RWPE2 (cell line): ENCODE results near the gene NAV2.

Experiments
- ATAC-seq: fragments of 200-7000 bp; cut with Tn5 transposase; 3 replicates; pipeline ENCODE4 v1.9.1; 2021; ENCODE audit warnings: low read depth
- DNase-seq: peaks from one replicate; pipeline ENCODE4 v3.0.0-alpha.2; 2020; ENCODE audit warnings: low spot score
- H3K27ac ChIP-seq: fragments of 450-650 bp; 2 replicates; pipeline ENCODE4 v1.5.1; 2017; ENCODE audit warnings: mild to moderate bottlenecking; ENCODE audit not compliant: poor library complexity, severe bottlenecking
- H3K27me3 ChIP-seq: fragments of 250-450 bp; sonication (Bioruptor Pico); 2 replicates; pipeline ENCODE4 v1.5.1; 2021; ENCODE audit warnings: mild to moderate bottlenecking, moderate library complexity; ENCODE audit not compliant: insufficient read depth, poor library complexity, severe bottlenecking
- H3K36me3 ChIP-seq: fragments of 250-450 bp; sonication (Bioruptor Pico); 2 replicates; pipeline ENCODE4 v1.5.1; 2020; ENCODE audit warnings: low read depth, mild to moderate bottlenecking, moderate library complexity
- H3K4me1 ChIP-seq: fragments of 250-450 bp; sonication (Bioruptor Pico); 2 replicates; pipeline ENCODE4 v1.5.1; 2021; ENCODE audit warnings: mild to moderate bottlenecking, moderate library complexity; ENCODE audit not compliant: insufficient read depth, poor library complexity, severe bottlenecking
- H3K4me3 ChIP-seq: fragments of 250-450 bp; sonication (Bioruptor Pico); 2 replicates; pipeline ENCODE4 v1.5.1; 2021; ENCODE audit warnings: mild to moderate bottlenecking, moderate library complexity; ENCODE audit not compliant: severe bottlenecking
- H3K9me3 ChIP-seq: fragments of 250-450 bp; sonication (Bioruptor Pico); 2 replicates; pipeline ENCODE4 v1.5.1; 2021; ENCODE audit warnings: mild to moderate bottlenecking, moderate library complexity; ENCODE audit not compliant: severe bottlenecking
- CTCF ChIP-seq: fragments of 450-650 bp; IDR thresholded peaks from one replicate; pipeline ENCODE4 v1.5.1; 2017; ENCODE audit warnings: mild to moderate bottlenecking, moderate library complexity; ENCODE audit not compliant: poor library complexity, severe bottlenecking

NAV2 gene

GRCh38 chr11:19689281-19690000, 23.2 kb upstream of the NAV2 start:
- Histone ChIP-seq H3K36me3 (no peaks in the 10 kb centered on the region), H3K27me3 (no peaks in the 10 kb centered on the region), H3K9me3 (no peaks in the 10 kb centered on the region), H3K4me1 (no peaks in the 10 kb centered on the region), H3K27ac (no peak overlapping the region), H3K4me3 (no peak overlapping the region)
- DNase-seq (no peak), ATAC-seq (no peak)
- TF ChIP-seq CTCF = no peak

GRCh38 chr11:19690885-19691284, 21.8 kb upstream of the NAV2 start:
- peaks cover 4% of the 10 kb centered on the region for H3K4me1 ChIP-seq
- no peak for TF ChIP-seq CTCF
- DNase-seq (no peak), ATAC-seq (no peak)
- H3K4me3 ChIP-seq = no peak overlapping the region
- no peaks in the 10 kb centered on the region for H3K9me3 ChIP-seq
- H3K27ac ChIP-seq = no peak overlapping the region
- H3K27me3 ChIP-seq = no peaks in the 10 kb centered on the region
- no peaks in the 10 kb centered on the region for H3K36me3 ChIP-seq

- DNase-seq (no peak), ATAC-seq (no peak)
- no peaks in the 10 kb centered on the region for H3K36me3 ChIP-seq
- H3K4me1 ChIP-seq = peaks cover 9% of the 10 kb centered on the region
- no peak overlapping the region for H3K27ac ChIP-seq
- no peaks in the 10 kb centered on the region for H3K9me3 ChIP-seq
- H3K4me3 ChIP-seq = no peak overlapping the region
- H3K27me3 ChIP-seq = no peaks in the 10 kb centered on the region
- no peak for TF ChIP-seq CTCF
These were observed 20.7 kb upstream of the NAV2 start for GRCh38 chr11:19691815-19692500.

- Histone ChIP-seq H3K4me3 (no peak overlapping the region), H3K4me1 (peaks cover 9% of the 10 kb centered on the region), H3K27me3 (no peaks in the 10 kb centered on the region), H3K36me3 (no peaks in the 10 kb centered on the region), H3K27ac (no peak overlapping the region), H3K9me3 (no peaks in the 10 kb centered on the region)
- no peak for ATAC-seq
- no peak for DNase-seq
- no peak for TF ChIP-seq CTCF
These were observed 19.5 kb upstream of the NAV2 start for GRCh38 chr11:19693146-19693545.

- ATAC-seq (no peak), DNase-seq (no peak)
- H3K27ac ChIP-seq = no peak overlapping the region
- H3K4me3 ChIP-seq = no peak overlapping the region
- no peaks in the 10 kb centered on the region for H3K27me3 ChIP-seq
- no peak for TF ChIP-seq CTCF
- H3K4me1 ChIP-seq = peaks cover 9% of the 10 kb centered on the region
- H3K9me3 ChIP-seq = no peaks in the 10 kb centered on the region
- H3K36me3 ChIP-seq = no peaks in the 10 kb centered on the region
These were observed 17.8 kb upstream of the NAV2 start for GRCh38 chr11:19694796-19695345.
